ENCODE data around the gene MYL2. TPM values are rescaled to one million over a fixed set of nuclear protein-coding genes. Genes with fewer than 3 reads are reported as not detected.
A peak's percentile ranks its signal among the peaks of the same experiment; 100 is the strongest.

The MYL2 gene
- total RNA-seq, 1 donor, result not detected

DNA sequence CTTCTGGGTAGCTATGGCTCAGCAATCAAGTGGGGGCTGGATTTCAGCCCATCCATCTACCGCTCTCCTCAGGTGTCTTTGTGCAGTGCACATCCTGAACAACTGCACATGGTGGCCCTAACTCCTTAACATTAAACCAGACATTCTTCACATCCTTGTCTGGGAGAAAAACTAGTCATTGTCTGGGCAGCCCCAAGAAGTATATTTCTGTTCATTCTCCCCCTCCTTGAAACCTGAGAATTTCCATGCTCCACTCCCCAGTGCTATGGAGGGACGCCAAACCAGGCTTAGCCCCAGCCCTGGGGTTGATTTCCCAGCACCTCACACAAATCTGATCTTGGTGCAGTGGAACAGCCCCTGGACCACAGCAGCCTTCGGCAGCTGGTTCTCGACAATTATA, 13.4 kb downstream of the MYL2 start:
- TF ChIP-seq, protein P1, sequence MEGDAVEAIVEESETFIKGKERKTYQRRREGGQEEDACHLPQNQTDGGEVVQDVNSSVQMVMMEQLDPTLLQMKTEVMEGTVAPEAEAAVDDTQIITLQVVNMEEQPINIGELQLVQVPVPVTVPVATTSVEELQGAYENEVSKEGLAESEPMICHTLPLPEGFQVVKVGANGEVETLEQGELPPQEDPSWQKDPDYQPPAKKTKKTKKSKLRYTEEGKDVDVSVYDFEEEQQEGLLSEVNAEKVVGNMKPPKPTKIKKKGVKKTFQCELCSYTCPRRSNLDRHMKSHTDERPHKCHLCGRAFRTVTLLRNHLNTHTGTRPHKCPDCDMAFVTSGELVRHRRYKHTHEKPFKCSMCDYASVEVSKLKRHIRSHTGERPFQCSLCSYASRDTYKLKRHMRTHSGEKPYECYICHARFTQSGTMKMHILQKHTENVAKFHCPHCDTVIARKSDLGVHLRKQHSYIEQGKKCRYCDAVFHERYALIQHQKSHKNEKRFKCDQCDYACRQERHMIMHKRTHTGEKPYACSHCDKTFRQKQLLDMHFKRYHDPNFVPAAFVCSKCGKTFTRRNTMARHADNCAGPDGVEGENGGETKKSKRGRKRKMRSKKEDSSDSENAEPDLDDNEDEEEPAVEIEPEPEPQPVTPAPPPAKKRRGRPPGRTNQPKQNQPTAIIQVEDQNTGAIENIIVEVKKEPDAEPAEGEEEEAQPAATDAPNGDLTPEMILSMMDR (IDR thresholded peaks at IDR 0.05; ENCODE audit: extremely low read depth, low read depth, low read length), result no peak
- no peak overlapping the region for H3K4me3 ChIP-seq (ENCODE audit: insufficient read depth, low read length)

DNA sequence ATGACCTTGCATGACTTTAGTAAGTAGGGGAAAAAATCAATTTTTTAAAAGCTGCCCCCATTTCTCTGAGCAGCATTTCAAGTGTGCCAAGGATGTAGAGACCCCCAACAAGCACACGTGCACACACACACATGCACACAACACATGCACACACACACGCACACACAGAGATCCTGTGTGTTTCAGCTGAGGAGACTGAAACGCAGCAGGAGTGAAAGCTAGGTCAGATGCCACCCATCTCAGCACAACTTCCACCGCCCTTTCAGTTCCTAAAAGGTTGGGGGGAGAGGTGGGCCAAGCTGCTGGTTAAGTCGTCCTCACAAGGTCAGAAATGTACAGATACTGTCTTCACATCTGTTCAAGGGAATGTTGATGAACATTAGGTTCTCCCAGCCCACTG, 13.9 kb downstream of the MYL2 start:
- no peak overlapping the region for H3K4me2 ChIP-seq (ENCODE audit: insufficient read depth, low read length)
- no peak overlapping the region for H2AFZ ChIP-seq (ENCODE audit: low read length)
- H3K9me3 ChIP-seq (ENCODE audit: low read depth, low read length), result no peaks in the 10 kb centered on the region
- no peak overlapping the region for H3K4me3 ChIP-seq (ENCODE audit: insufficient read depth, low read length)
- H3K27ac ChIP-seq (ENCODE audit: low read depth, low read length), result no peak overlapping the region
- H3K4me1 ChIP-seq (ENCODE audit: insufficient read depth, low read length), result no peaks in the 10 kb centered on the region
- no peaks in the 10 kb centered on the region for H3K79me2 ChIP-seq (ENCODE audit: insufficient read depth, low read length)
- H4K20me1 ChIP-seq (ENCODE audit: insufficient read depth, low read length), result no peaks in the 10 kb centered on the region
- H3K27me3 ChIP-seq (ENCODE audit: insufficient read depth, low read length), result peaks cover 3% of the 10 kb centered on the region
- no peak for DNase-seq (ENCODE audit: insufficient read length, low spot score, missing footprints)
- TF ChIP-seq, protein P1 (IDR thresholded peaks at IDR 0.05; ENCODE audit: extremely low read depth, low read depth, low read length), result no peak
- no peaks in the 10 kb centered on the region for H3K36me3 ChIP-seq (ENCODE audit: insufficient read depth, low read length)

More for the DNA sequence above, 13.4 kb downstream of the MYL2 start:
- H3K27me3 ChIP-seq (ENCODE audit: insufficient read depth, low read length), result peaks cover 3% of the 10 kb centered on the region
- DNase-seq (ENCODE audit: insufficient read length, low spot score, missing footprints), result peak; percentile 4
- no peaks in the 10 kb centered on the region for H3K79me2 ChIP-seq (ENCODE audit: insufficient read depth, low read length)
- no peak overlapping the region for H2AFZ ChIP-seq (ENCODE audit: low read length)
- no peaks in the 10 kb centered on the region for H3K36me3 ChIP-seq (ENCODE audit: insufficient read depth, low read length)
- H3K4me2 ChIP-seq (ENCODE audit: insufficient read depth, low read length), result no peak overlapping the region
- H3K9me3 ChIP-seq (ENCODE audit: low read depth, low read length), result no peaks in the 10 kb centered on the region
- no peak overlapping the region for H3K27ac ChIP-seq (ENCODE audit: low read depth, low read length)
- no peaks in the 10 kb centered on the region for H4K20me1 ChIP-seq (ENCODE audit: insufficient read depth, low read length)
- H3K4me1 ChIP-seq (ENCODE audit: insufficient read depth, low read length), result no peaks in the 10 kb centered on the region

DNA sequence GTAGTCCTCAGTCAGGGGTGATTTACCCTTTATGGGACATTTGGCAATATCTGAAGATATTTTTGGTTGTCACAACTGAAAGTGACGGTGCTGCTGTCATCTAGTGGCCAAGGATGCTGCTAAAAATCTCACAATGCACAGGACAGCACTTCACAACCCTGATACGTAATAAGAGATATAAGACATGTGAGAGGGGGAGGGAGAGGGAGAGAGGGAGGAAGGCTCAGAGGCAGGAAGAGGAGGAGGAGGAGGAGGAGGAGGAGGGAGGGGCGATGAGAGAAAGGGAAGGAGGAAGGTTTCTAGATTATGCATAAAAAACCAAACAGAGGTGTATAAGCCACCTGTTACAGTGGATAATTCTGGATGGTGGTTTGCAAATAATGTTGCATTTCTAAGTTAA, 14.3 kb downstream of the MYL2 start:
- Histone ChIP-seq H3K4me2 (ENCODE audit: insufficient read depth, low read length) (no peak overlapping the region), H4K20me1 (ENCODE audit: insufficient read depth, low read length) (no peaks in the 10 kb centered on the region), H2AFZ (ENCODE audit: low read length) (no peak overlapping the region), H3K9me3 (ENCODE audit: low read depth, low read length) (no peaks in the 10 kb centered on the region), H3K36me3 (ENCODE audit: insufficient read depth, low read length) (no peaks in the 10 kb centered on the region), H3K27ac (ENCODE audit: low read depth, low read length) (no peak overlapping the region), H3K27me3 (ENCODE audit: insufficient read depth, low read length) (peaks cover 3% of the 10 kb centered on the region), H3K79me2 (ENCODE audit: insufficient read depth, low read length) (no peaks in the 10 kb centered on the region), H3K4me3 (ENCODE audit: insufficient read depth, low read length) (no peak overlapping the region), H3K4me1 (ENCODE audit: insufficient read depth, low read length) (no peaks in the 10 kb centered on the region)
- peak; percentile 11 for DNase-seq (ENCODE audit: insufficient read length, low spot score, missing footprints)
- TF ChIP-seq, protein P1 (IDR thresholded peaks at IDR 0.05; ENCODE audit: extremely low read depth, low read depth, low read length), result no peak

DNA sequence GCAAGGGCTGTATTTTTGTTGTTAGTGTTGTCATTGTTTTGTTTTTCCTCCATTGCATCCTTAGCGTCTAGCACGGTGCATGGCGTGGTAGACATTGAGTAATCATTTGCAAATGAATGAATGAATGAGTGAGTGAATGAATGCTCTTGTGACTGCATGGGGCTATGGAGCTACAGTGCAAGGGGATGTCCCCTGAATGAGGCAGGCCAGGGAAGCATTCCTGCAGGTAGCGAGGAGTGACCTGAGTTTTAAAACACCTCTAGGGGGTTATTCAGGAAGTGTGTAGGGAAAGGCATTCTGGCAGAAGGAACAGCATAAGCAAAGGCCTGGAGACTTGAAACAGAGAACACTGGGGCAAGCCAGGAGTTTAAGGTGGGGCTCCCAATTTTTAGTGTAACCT, 16.9 kb downstream of the MYL2 start:
- no peaks in the 10 kb centered on the region for H4K20me1 ChIP-seq (ENCODE audit: insufficient read depth, low read length)

More for the DNA sequence above, 16.9 kb downstream of the MYL2 start:
- Histone ChIP-seq H3K9me3 (ENCODE audit: low read depth, low read length) (no peaks in the 10 kb centered on the region), H3K4me1 (ENCODE audit: insufficient read depth, low read length) (no peaks in the 10 kb centered on the region), H3K4me2 (ENCODE audit: insufficient read depth, low read length) (no peak overlapping the region), H3K79me2 (ENCODE audit: insufficient read depth, low read length) (no peaks in the 10 kb centered on the region), H2AFZ (ENCODE audit: low read length) (no peak overlapping the region), H3K36me3 (ENCODE audit: insufficient read depth, low read length) (no peaks in the 10 kb centered on the region), H3K4me3 (ENCODE audit: insufficient read depth, low read length) (no peak overlapping the region), H3K27ac (ENCODE audit: low read depth, low read length) (no peak overlapping the region), H3K27me3 (ENCODE audit: insufficient read depth, low read length) (no peaks in the 10 kb centered on the region)
- peak; percentile 18 for DNase-seq (ENCODE audit: insufficient read length, low spot score, missing footprints)
- TF ChIP-seq, protein P1 (IDR thresholded peaks at IDR 0.05; ENCODE audit: extremely low read depth, low read depth, low read length), result no peak

All from osteoblast (primary cell).